K562 (cell line): ENCODE data around the gene AQP9. TPM values are rescaled to one million over a fixed set of nuclear protein-coding genes. Genes with fewer than 3 reads are reported as not detected.

Source experiments
- ATAC-seq: fragments of 200-7000 bp; cut with Tn5 transposase; 3 replicates; pipeline ENCODE4 v1.9.1; 2020; ENCODE audit warnings: moderate library complexity
- BruUV-seq: library from RNA; stranded (reverse); fragments of 400-500 nt; replicated peaks from 2 replicates; lab custom pipeline; 2021; lab: Mats Ljungman, UMichigan
- CTCF ChIA-PET: fragments of 300-600 bp; formaldehyde crosslinking; extraction: SDS; loops from one replicate; lab custom pipeline; 2021; ENCODE audit warnings: low intra/inter-chr PET ratio; lab: Yijun Ruan, JAX
- POLR2A ChIA-PET: fragments of 300-600, 350-650 bp; sonication (Branson Sonifier 250); formaldehyde crosslinking; extraction: SDS; loops from one replicate; lab custom pipeline; 2021; ENCODE audit warnings: antibody characterized with exemption, inconsistent platforms; lab: Yijun Ruan, JAX
- DNase-seq, 4 experiments: peaks; one replicate each; pipeline versions ENCODE4 v3.0.0 to v3.0.0-alpha.2; 2011 to 2018; ENCODE audit warnings: low spot score in 3 of 4, mixed read lengths in 3 of 4; ENCODE audit errors: extremely low read depth in 1 of 4
- FAIRE-seq: peaks from 2 replicates; lab custom pipeline; 2011; peaks lifted over from hg19 to GRCh38; lab: Jason Lieb, UNC
- H2AFZ ChIP-seq: 2 replicates; pipeline ENCODE4 v1.6.0; 2011; ENCODE audit warnings: low read depth, low read length, control low read depth, inconsistent platforms
- H3K27ac ChIP-seq: fragments of 200-600 bp; 3 replicates; pipeline ENCODE4 v1.8.0; 2011; ENCODE audit warnings: low read depth, mild to moderate bottlenecking, control low read depth, inconsistent platforms, low read length, moderate library complexity, mixed read lengths; ENCODE audit errors: extremely low read depth
- H3K27me3 ChIP-seq, 2 experiments: fragments of 300-600 bp in 1 of 2; 2 replicates in 1 of 2; 3 replicates in 1 of 2; pipeline versions ENCODE4 v1.6.0 to v1.8.0; 2011; ENCODE audit warnings: inconsistent platforms in 2 of 2, low read length in 2 of 2, mild to moderate bottlenecking in 1 of 2, mixed read lengths in 1 of 2, moderate library complexity in 1 of 2; ENCODE audit not compliant: control insufficient read depth in 2 of 2, insufficient read depth in 2 of 2
- H3K36me3 ChIP-seq: fragments of 300-600 bp; 3 replicates; pipeline ENCODE4 v1.8.0; 2011; ENCODE audit warnings: mild to moderate bottlenecking, low read length, inconsistent platforms; ENCODE audit not compliant: control insufficient read depth, insufficient read depth
- H3K4me1 ChIP-seq, 2 experiments: fragments of 200-600 bp in 1 of 2; replicated peaks in 1 of 2; 2 replicates in 1 of 2; 3 replicates in 1 of 2; pipeline versions ENCODE4 v1.5.1 to v1.8.0; 2011; ENCODE audit warnings: inconsistent platforms in 2 of 2, low read length in 2 of 2, mild to moderate bottlenecking in 1 of 2, mixed read lengths in 1 of 2, moderate library complexity in 1 of 2; ENCODE audit not compliant: control insufficient read depth in 2 of 2, insufficient read depth in 2 of 2
- H3K4me2 ChIP-seq: 2 replicates; pipeline ENCODE4 v1.6.1; 2011; ENCODE audit warnings: low read length, control low read depth, inconsistent platforms, mixed read lengths; ENCODE audit not compliant: insufficient read depth
- H3K4me3 ChIP-seq: fragments of 200-600 bp; sonication (generic), shearing (Covaris generic); 2 replicates; pipeline ENCODE4 v1.5.1; 2016; ENCODE audit warnings: control low read depth, inconsistent platforms
- H3K79me2 ChIP-seq: fragments of 200-600 bp; 3 replicates; pipeline ENCODE4 v1.8.0; 2011; ENCODE audit warnings: low read length, inconsistent platforms; ENCODE audit not compliant: control insufficient read depth, insufficient read depth
- H3K9ac ChIP-seq, 2 experiments: 2 replicates each; pipeline versions ENCODE4 v1.6.0 to v1.6.1; 2011; ENCODE audit warnings: low read depth in 2 of 2, low read length in 2 of 2, control low read depth in 1 of 2, inconsistent platforms in 1 of 2, mild to moderate bottlenecking in 1 of 2, mixed read lengths in 1 of 2; ENCODE audit not compliant: insufficient read depth in 1 of 2
- H3K9me1 ChIP-seq: one replicate; pipeline ENCODE4 v1.6.0; 2011; ENCODE audit warnings: inconsistent platforms, mild to moderate bottlenecking, low read length, moderate library complexity; ENCODE audit not compliant: control insufficient read depth, insufficient read depth
- H3K9me3 ChIP-seq: replicated peaks from 2 replicates; pipeline ENCODE4 v1.5.1; 2011; ENCODE audit warnings: low read depth, low read length, inconsistent platforms; ENCODE audit not compliant: control insufficient read depth, insufficient read depth
- H4K20me1 ChIP-seq: replicated peaks from 2 replicates; pipeline ENCODE4 v1.6.1; 2011; ENCODE audit warnings: low read length, inconsistent platforms, mixed read lengths; ENCODE audit not compliant: control insufficient read depth, insufficient read depth
- CTBP1 ChIP-seq: fragments of 450-650 bp; IDR thresholded peaks from 2 replicates; pipeline ENCODE4 v1.6.1; 2016; ENCODE audit warnings: borderline replicate concordance
- CXXC5 ChIP-seq: fragments of 250-450 bp; sonication (Bioruptor Pico); IDR thresholded peaks from 2 replicates; pipeline ENCODE4 v1.8.0; 2022; ENCODE audit warnings: inconsistent platforms, mild to moderate bottlenecking, moderate library complexity
- ERF ChIP-seq: fragments of 450-650 bp; formaldehyde crosslinking; IDR thresholded peaks from 2 replicates; pipeline ENCODE4 v1.4.0; 2020; ENCODE audit warnings: mild to moderate bottlenecking, mixed read lengths
- GABPB1 ChIP-seq: sonication (generic); formaldehyde crosslinking; IDR thresholded peaks from 2 replicates; pipeline ENCODE4 v1.8.0; 2022; ENCODE audit warnings: mild to moderate bottlenecking, missing genetic modification reagents
- L3MBTL2 ChIP-seq: fragments of 450-650 bp; IDR thresholded peaks from 2 replicates; pipeline ENCODE4 v1.6.1; 2016; ENCODE audit warnings: mild to moderate bottlenecking, moderate library complexity
- MEF2A ChIP-seq: IDR thresholded peaks from 2 replicates; pipeline ENCODE4 v1.6.1; 2011; ENCODE audit warnings: low read depth, mild to moderate bottlenecking, low read length, moderate library complexity; ENCODE audit not compliant: control insufficient read depth
- PHTF2 ChIP-seq: fragments of 250-450 bp; sonication (Bioruptor Pico); IDR thresholded peaks from 2 replicates; pipeline ENCODE4 v1.5.0; 2021; ENCODE audit warnings: mild to moderate bottlenecking
- PML ChIP-seq: IDR thresholded peaks from 2 replicates; pipeline ENCODE4 v1.6.1; 2012; ENCODE audit warnings: low read length, inconsistent platforms
- POU5F1 ChIP-seq: fragments of 150-350 bp; IDR thresholded peaks from 2 replicates; pipeline ENCODE4 v1.6.1; 2014; ENCODE audit warnings: borderline replicate concordance, low read length, low read depth, mild to moderate bottlenecking; ENCODE audit not compliant: partially characterized antibody
- RBM22 ChIP-seq: fragments of 200-400 bp; formaldehyde crosslinking; IDR thresholded peaks from 2 replicates; pipeline ENCODE4 v1.6.1; 2018; ENCODE audit warnings: low read length, low read depth; ENCODE audit not compliant: poor library complexity, severe bottlenecking
- SREBF2 ChIP-seq: sonication (generic); formaldehyde crosslinking; IDR thresholded peaks from 2 replicates; pipeline ENCODE4 v1.4.0; 2020; ENCODE audit warnings: mild to moderate bottlenecking, missing genetic modification reagents
- ZBTB7A ChIP-seq: IDR thresholded peaks from 2 replicates; pipeline ENCODE4 v1.6.1; 2011; ENCODE audit warnings: low read depth, mild to moderate bottlenecking, low read length, moderate library complexity, borderline replicate concordance; ENCODE audit not compliant: control insufficient read depth
- WGBS: fragments of 100-300 bp; shearing (Covaris generic); methylation state at CpG from one replicate; pipeline ENCODE4 v1.1.6; 2016; ENCODE audit warnings: low coverage, mixed read lengths; ENCODE audit not compliant: insufficient coverage; ENCODE audit errors: missing lambda C conversion rate; 5-methylcytosine and 5-hydroxymethylcytosine counted together
- in situ Hi-C: fragments of 300-500 bp; cut with MboI; formaldehyde crosslinking; loops from 4 replicates; pipeline ENCODE4 v1.15.0; 2018; ENCODE audit warnings: inconsistent platforms, mixed read lengths
- intact Hi-C: fragments of 100-400 bp; cut with micrococcal nuclease; formaldehyde crosslinking; loops from 2 replicates; pipeline ENCODE4 v1.14.2; 2022
- polyA plus RNA-seq, 8 experiments: library from polyadenylated mRNA; depleted of rRNA in 4 of 8; stranded (reverse) in 5 of 8; unstranded in 3 of 8; fragments of >200 nt; fragmentation: Nextera tagmentation in 2 of 8; fragmentation: Illumina TruSeq in 1 of 8; extraction: Ambion mirVana in 2 of 8; extraction: Trizol in 1 of 8; gene quantifications; 2 replicates each; pipeline versions ENCODE4 v1.2.1 to v1.2.3, GENCODE V29; 2011 to 2014; ENCODE audit warnings: inconsistent platforms in 1 of 8, missing spikeins in 1 of 8
- total RNA-seq, 7 experiments: library from RNA; depleted of rRNA in 6 of 7; stranded (reverse); fragments of >200 nt in 6 of 7; fragmentation: Illumina TruSeq in 2 of 7; extraction: Trizol in 2 of 7; gene quantifications; 2 replicates each; pipeline versions ENCODE4 v1.2.1 to v1.2.3, GENCODE V29; 2011 to 2021; ENCODE audit warnings: low replicate concordance in 1 of 7
- TF ChIP-seq, protein P1 (sequence below): fragments of 450-650 bp; IDR thresholded peaks from 2 replicates; pipeline ENCODE4 v1.6.1; 2016; ENCODE audit warnings: low read depth, mild to moderate bottlenecking, moderate library complexity
- TF ChIP-seq, protein P2 (sequence below): fragments of 450-650 bp; IDR thresholded peaks from 2 replicates; pipeline ENCODE4 v1.6.1; 2016

Gene AQP9
- total and polyA plus RNA-seq, 9 of the 15 experiments (the other 6 are each of a cell fraction or from before 2014, with no cell fraction given), result 0.04 to 0.33 (median 0.07) TPM; not detected in 4

DNA sequence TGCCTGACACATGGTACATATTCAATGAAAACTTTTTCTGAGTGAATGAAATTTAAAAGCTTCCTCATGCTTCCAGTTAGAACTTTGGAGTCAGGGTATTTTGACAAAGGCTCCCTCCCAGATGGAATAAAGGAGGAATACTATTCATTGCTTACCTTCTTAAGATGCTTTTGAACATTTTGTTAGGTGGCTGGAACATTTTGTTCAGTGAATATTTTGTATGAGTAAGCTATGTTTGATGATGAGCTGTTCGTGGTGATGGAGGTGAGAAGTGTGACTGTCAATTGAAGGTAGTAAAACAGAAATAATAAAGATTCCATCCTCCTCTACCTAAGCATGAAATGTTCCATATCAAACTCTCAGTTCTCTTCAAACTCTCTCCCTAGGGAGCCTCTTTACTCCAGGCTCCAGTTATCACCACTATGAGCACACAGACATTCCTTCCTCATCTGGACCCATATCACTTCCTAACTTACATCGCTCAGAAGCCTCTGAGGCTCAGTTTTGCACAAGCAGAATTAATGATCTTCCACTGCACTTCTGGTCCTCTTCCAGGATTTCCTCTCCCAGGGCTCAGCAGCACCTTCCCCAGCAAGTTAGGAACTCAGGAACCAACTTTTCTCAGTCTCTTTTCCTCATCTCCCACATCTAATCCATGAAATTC is 2.5 kb upstream of the AQP9 start:
- intact Hi-C loops, result no loop called here
- H4K20me1 ChIP-seq, result no peaks in the 10 kb centered on the region
- no peaks in the 10 kb centered on the region for H3K36me3 ChIP-seq
- POLR2A ChIA-PET, result interaction anchor here (0.8 to 1.1 kb wide), 2 partner anchors 12 to 16 kb away, joined by 3 to 4 read pairs; no protein-coding TSS in a partner anchor
- no peak for TF ChIP-seq PML
- TF ChIP-seq L3MBTL2, result 0 out of 2 replicates have a peak, but pooled peaks have one; percentile 13
- TF ChIP-seq CTBP1, result peak; percentile 28; the same call in 1 of the 2 replicates
- H3K27me3 ChIP-seq, result no peaks in the 10 kb centered on the region
- no TSS peak for BruUV-seq
- no peaks in the 10 kb centered on the region for H3K9me3 ChIP-seq
- H3K9ac ChIP-seq, result no peak overlapping the region
- 19% methylated on average over 2 of the region's 2 CpGs for WGBS
- H3K9me1 ChIP-seq, result no peaks in the 10 kb centered on the region
- no peak overlapping the region for H3K27ac ChIP-seq
- 0 out of 2 replicates have a peak overlapping the region, but pooled peaks have one; percentile 20 for H2AFZ ChIP-seq
- DNase-seq (no peak), ATAC-seq (peak; percentile 58; the same call in 2 of the 3 replicates), FAIRE-seq (peak; percentile 48)
- in situ Hi-C loops, result no loop called here
- no peaks in the 10 kb centered on the region for H3K79me2 ChIP-seq
- no peak overlapping the region for H3K4me3 ChIP-seq
- CTCF ChIA-PET, result no interaction called here
- H3K4me2 ChIP-seq, result no peak overlapping the region
- H3K4me1 ChIP-seq, result peaks cover 0 to 16% of the 10 kb centered on the region in 2 experiments; a peak in 2 of 5 replicates

DNA sequence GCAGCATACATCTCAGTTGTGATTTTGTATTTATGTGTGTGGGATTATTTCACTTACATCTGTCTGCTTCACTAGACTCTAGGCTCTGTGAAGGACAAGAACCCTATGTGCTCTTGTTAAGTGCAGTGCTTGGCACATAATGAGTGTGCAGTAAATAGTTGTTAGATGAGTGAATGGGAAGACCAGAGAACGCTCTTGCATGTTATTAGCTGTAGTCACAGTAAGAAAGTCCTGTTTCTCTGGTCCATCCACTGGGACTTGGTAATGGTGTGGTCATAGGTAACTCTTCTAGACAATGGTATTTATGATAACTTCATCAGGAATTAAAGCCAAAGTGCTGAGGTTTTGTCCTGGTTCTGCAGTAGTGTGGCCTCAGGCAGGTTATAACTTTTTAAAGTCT is 1.4 kb upstream of the AQP9 start:
- Histone ChIP-seq H3K27ac (no peak overlapping the region), H3K4me3 (no peak overlapping the region), H3K9me3 (no peaks in the 10 kb centered on the region), H3K36me3 (no peaks in the 10 kb centered on the region), H3K9me1 (no peaks in the 10 kb centered on the region), H4K20me1 (no peaks in the 10 kb centered on the region), H2AFZ (0 out of 2 replicates have a peak overlapping the region, but pooled peaks have one; percentile 10), H3K27me3 (no peaks in the 10 kb centered on the region), H3K9ac (no peak overlapping the region), H3K4me2 (no peak overlapping the region), H3K79me2 (no peaks in the 10 kb centered on the region), H3K4me1 (peaks cover 0 to 17% of the 10 kb centered on the region in 2 experiments; a peak in 2 of 5 replicates)
- POLR2A ChIA-PET, result no interaction called here
- WGBS, result 25% methylated on average over 1 of the region's 1 CpG
- CTCF ChIA-PET, result no interaction called here
- intact Hi-C loops, result no loop called here
- no TSS peak for BruUV-seq
- DNase-seq, result no peak
- no peak for TF ChIP-seq ZBTB7A
- no peak for TF ChIP-seq RBM22
- no peak for TF ChIP-seq MEF2A
- no peak for TF ChIP-seq SREBF2
- TF ChIP-seq, protein P1, sequence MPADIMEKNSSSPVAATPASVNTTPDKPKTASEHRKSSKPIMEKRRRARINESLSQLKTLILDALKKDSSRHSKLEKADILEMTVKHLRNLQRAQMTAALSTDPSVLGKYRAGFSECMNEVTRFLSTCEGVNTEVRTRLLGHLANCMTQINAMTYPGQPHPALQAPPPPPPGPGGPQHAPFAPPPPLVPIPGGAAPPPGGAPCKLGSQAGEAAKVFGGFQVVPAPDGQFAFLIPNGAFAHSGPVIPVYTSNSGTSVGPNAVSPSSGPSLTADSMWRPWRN, result no peak
- no peak for TF ChIP-seq PHTF2 (CRISPR knock-in tag)
- TF ChIP-seq ERF (CRISPR knock-in tag), result no peak
- TF ChIP-seq GABPB1 (CRISPR knock-in tag), result no peak
- TF ChIP-seq CXXC5 (CRISPR knock-in tag), result no peak
- no peak for TF ChIP-seq POU5F1
- TF ChIP-seq, protein P2, sequence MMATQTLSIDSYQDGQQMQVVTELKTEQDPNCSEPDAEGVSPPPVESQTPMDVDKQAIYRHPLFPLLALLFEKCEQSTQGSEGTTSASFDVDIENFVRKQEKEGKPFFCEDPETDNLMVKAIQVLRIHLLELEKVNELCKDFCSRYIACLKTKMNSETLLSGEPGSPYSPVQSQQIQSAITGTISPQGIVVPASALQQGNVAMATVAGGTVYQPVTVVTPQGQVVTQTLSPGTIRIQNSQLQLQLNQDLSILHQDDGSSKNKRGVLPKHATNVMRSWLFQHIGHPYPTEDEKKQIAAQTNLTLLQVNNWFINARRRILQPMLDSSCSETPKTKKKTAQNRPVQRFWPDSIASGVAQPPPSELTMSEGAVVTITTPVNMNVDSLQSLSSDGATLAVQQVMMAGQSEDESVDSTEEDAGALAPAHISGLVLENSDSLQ, result no peak
- no peak for ATAC-seq
- no peak for FAIRE-seq
- in situ Hi-C loops, result no loop called here
